OCI-LY7 (cell line): ENCODE measurements around the gene SCO1. TPM values are rescaled to one million over a fixed set of nuclear protein-coding genes. Genes with fewer than 3 reads are reported as not detected.

Experiments
- BruUV-seq: library from RNA; stranded (reverse); fragments of 400-500 nt; replicated peaks from 2 replicates; lab custom pipeline; 2021; lab: Mats Ljungman, UMichigan
- CTCF ChIA-PET: fragments of 300-600 bp; sonication (Branson Sonifier 250); formaldehyde crosslinking; loops from one replicate; lab custom pipeline; 2022; ENCODE audit warnings: antibody characterized with exemption; ENCODE audit not compliant: unreplicated experiment; lab: Charles Lee
- POLR2A ChIA-PET: fragments of 300-600 bp; sonication (Branson Sonifier 250); formaldehyde crosslinking; loops from one replicate; lab custom pipeline; 2022; ENCODE audit warnings: antibody characterized with exemption; lab: Charles Lee
- DNase-seq: peaks from one replicate; pipeline ENCODE4 v3.0.0-alpha.2; 2015; ENCODE audit warnings: low spot score
- H2AFZ ChIP-seq: fragments of 200-600 bp; sonication (generic), shearing (Covaris generic); 2 replicates; pipeline ENCODE4 v1.6.1; 2014; ENCODE audit warnings: mild to moderate bottlenecking, antibody characterized with exemption, low read length, moderate library complexity
- H3K27ac ChIP-seq: fragments of 200-600 bp; sonication (generic); 2 replicates; pipeline ENCODE4 v1.5.1; 2014; ENCODE audit warnings: mixed run types, low read depth, mild to moderate bottlenecking, moderate library complexity, low read length, inconsistent platforms; ENCODE audit not compliant: poor library complexity, severe bottlenecking
- H3K36me3 ChIP-seq: fragments of 200-600 bp; sonication (generic); 2 replicates; pipeline ENCODE4 v1.6.1; 2014; ENCODE audit warnings: mild to moderate bottlenecking, antibody characterized with exemption, low read length, moderate library complexity, mixed read lengths; ENCODE audit not compliant: insufficient read depth
- H3K4me1 ChIP-seq: fragments of 200-600 bp; sonication (generic); 2 replicates; pipeline ENCODE4 v1.5.1; 2014; ENCODE audit warnings: mild to moderate bottlenecking, low read length; ENCODE audit not compliant: insufficient read depth, poor library complexity, severe bottlenecking
- H3K4me2 ChIP-seq: fragments of 200-600 bp; sonication (generic); 2 replicates; pipeline ENCODE4 v1.6.1; 2014; ENCODE audit warnings: mild to moderate bottlenecking, low read length
- H3K4me3 ChIP-seq: fragments of 200-600 bp; sonication (generic); 2 replicates; pipeline ENCODE4 v1.5.1; 2014; ENCODE audit warnings: mild to moderate bottlenecking, low read depth, low read length; ENCODE audit not compliant: poor library complexity, severe bottlenecking
- H3K79me2 ChIP-seq: fragments of 200-600 bp; sonication (generic); 2 replicates; pipeline ENCODE4 v1.6.1; 2016; ENCODE audit warnings: low read depth, mild to moderate bottlenecking, low read length, moderate library complexity, mixed read lengths; ENCODE audit not compliant: insufficient read depth
- H3K9me2 ChIP-seq: fragments of 200-600 bp; sonication (generic); 2 replicates; pipeline ENCODE4 v1.6.1; 2016; ENCODE audit warnings: mild to moderate bottlenecking, low read length, mixed read lengths; ENCODE audit not compliant: insufficient read depth
- H3K9me3 ChIP-seq: fragments of 200-600 bp; sonication (generic); 2 replicates; pipeline ENCODE4 v1.6.1; 2014; ENCODE audit warnings: mild to moderate bottlenecking, mixed run types, low read length, mixed read lengths
- H4K20me1 ChIP-seq: fragments of 200-600 bp; sonication (generic); 2 replicates; pipeline ENCODE4 v1.6.1; 2014; ENCODE audit warnings: mild to moderate bottlenecking, antibody characterized with exemption, low read length, moderate library complexity, mixed read lengths; ENCODE audit not compliant: insufficient read depth
- EZH2phosphoT487 ChIP-seq: fragments of 200-600 bp; sonication (generic); IDR thresholded peaks from 2 replicates; pipeline ENCODE4 v1.6.1; 2018; ENCODE audit warnings: low read depth, borderline replicate concordance, mild to moderate bottlenecking, mixed run types, antibody characterized with exemption, low read length, moderate library complexity, mixed read lengths
- intact Hi-C: fragments of 100-400 bp; cut with micrococcal nuclease; formaldehyde crosslinking; loops from one replicate; pipeline ENCODE4 v1.10.0; 2022; ENCODE audit not compliant: unreplicated experiment
- total RNA-seq, 2 experiments: library from RNA; depleted of rRNA in 1 of 2; stranded (reverse); fragments of >200 nt in 1 of 2; shearing (Covaris generic) in 1 of 2; gene quantifications; 2 replicates each; pipeline ENCODE4 v1.2.3, GENCODE V29; 2014 to 2022
- TF ChIP-seq, protein P1 (sequence below): fragments of 200-600 bp; sonication (generic); conservative IDR thresholded peaks from 2 replicates; pipeline ENCODE4 v1.5.1; 2014; ENCODE audit warnings: mild to moderate bottlenecking, antibody characterized with exemption, low read length, moderate library complexity, mixed read lengths

The SCO1 gene
- total RNA-seq, 2 experiments from 2014 or later, result 32.2 to 44.4 TPM

DNA sequence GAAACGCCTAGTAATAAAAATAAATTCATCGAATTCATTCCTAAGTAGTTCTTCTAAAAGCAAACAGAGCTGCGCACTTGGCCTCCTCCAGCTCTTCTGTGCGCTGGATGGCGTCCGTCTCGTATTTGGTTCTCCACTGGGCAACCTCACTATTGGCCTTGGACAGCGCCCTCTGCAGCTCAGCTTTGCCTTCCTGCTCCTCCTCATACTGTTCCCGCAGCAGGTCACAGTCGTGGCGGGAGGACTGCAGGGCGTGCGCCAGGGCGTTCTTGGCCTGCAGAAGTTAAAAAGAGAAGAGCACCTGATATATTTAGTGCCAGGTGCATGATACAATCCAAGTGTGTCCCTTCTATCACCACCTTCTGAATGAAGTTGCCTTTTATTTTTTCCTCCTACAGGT lies 62.0 kb downstream of the SCO1 start:
- peaks cover 22% of the 10 kb centered on the region for H3K4me1 ChIP-seq
- H3K27ac ChIP-seq, result no peak overlapping the region
- POLR2A ChIA-PET, result no interaction called here
- H3K4me3 ChIP-seq, result no peak overlapping the region
- peaks cover 8% of the 10 kb centered on the region for H3K36me3 ChIP-seq
- no peaks in the 10 kb centered on the region for H3K9me2 ChIP-seq
- H3K79me2 ChIP-seq, result no peaks in the 10 kb centered on the region
- no peaks in the 10 kb centered on the region for H4K20me1 ChIP-seq
- no peak overlapping the region for H3K4me2 ChIP-seq
- TF ChIP-seq, protein P1, sequence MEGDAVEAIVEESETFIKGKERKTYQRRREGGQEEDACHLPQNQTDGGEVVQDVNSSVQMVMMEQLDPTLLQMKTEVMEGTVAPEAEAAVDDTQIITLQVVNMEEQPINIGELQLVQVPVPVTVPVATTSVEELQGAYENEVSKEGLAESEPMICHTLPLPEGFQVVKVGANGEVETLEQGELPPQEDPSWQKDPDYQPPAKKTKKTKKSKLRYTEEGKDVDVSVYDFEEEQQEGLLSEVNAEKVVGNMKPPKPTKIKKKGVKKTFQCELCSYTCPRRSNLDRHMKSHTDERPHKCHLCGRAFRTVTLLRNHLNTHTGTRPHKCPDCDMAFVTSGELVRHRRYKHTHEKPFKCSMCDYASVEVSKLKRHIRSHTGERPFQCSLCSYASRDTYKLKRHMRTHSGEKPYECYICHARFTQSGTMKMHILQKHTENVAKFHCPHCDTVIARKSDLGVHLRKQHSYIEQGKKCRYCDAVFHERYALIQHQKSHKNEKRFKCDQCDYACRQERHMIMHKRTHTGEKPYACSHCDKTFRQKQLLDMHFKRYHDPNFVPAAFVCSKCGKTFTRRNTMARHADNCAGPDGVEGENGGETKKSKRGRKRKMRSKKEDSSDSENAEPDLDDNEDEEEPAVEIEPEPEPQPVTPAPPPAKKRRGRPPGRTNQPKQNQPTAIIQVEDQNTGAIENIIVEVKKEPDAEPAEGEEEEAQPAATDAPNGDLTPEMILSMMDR, result peak; percentile 31; the same call in 1 of the 2 replicates
- TF ChIP-seq EZH2phosphoT487, result no peak
- no peak overlapping the region for H2AFZ ChIP-seq
- no TSS peak for BruUV-seq
- intact Hi-C loops, result no loop called here
- no peak for DNase-seq
- CTCF ChIA-PET, result no interaction called here
- no peaks in the 10 kb centered on the region for H3K9me3 ChIP-seq

DNA sequence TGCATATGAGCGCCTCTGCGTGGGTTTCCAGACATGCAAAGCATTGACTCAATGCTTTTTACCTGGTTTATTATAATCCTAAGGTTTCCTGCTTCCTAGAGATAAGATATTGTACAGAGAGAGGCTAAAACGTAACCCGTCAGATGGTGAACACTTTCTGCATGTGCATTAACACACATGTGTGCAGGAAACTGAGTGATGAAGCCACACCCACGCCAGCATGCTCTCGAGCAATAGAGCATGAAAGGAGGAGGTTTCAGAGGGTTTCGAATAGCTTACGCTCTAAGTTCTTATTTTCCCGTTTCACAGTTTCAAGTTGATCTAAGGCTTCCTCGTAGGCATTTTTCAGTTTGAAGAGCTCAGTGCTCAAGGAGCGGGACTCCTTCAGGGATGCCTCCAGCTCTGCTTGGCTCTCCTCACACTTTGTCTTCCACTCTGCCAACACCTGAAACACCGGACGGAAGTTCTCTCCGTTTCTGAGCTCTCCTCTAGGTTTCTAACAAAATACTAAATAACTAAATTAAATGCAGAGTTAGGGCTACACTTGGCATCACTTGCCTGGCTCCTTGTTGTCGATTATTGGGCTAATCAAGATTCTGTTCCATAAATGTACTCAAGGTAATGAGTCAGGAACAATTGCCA lies 63.5 kb downstream of the SCO1 start:
- BruUV-seq, result no TSS peak
- H3K4me3 ChIP-seq, result peak overlapping the region; percentile 30
- intact Hi-C loops, result loop anchor here (5.0 kb wide), 2 partner anchors 48 to 213 kb away; no protein-coding TSS in a partner anchor
- peaks cover 22% of the 10 kb centered on the region for H3K4me1 ChIP-seq
- no peaks in the 10 kb centered on the region for H4K20me1 ChIP-seq
- no peaks in the 10 kb centered on the region for H3K9me3 ChIP-seq
- TF ChIP-seq EZH2phosphoT487, result no peak
- TF ChIP-seq, protein P1, result no peak
- H3K79me2 ChIP-seq, result no peaks in the 10 kb centered on the region
- CTCF ChIA-PET, result interaction anchor here (0.9 to 1.1 kb wide), 2 partner anchors 12 to 15 kb away, joined by 3 to 4 read pairs; no protein-coding TSS in a partner anchor
- H3K4me2 ChIP-seq, result peak overlapping the region; percentile 75
- H2AFZ ChIP-seq, result peak overlapping the region; percentile 86
- peaks cover 9% of the 10 kb centered on the region for H3K36me3 ChIP-seq
- peak overlapping the region; percentile 23 for H3K27ac ChIP-seq
- peak; percentile 71 for DNase-seq
- H3K9me2 ChIP-seq, result no peaks in the 10 kb centered on the region
- POLR2A ChIA-PET, result interaction anchor here (0.7 kb wide), 1 partner anchor 24 kb away, joined by 3 read pairs; no protein-coding TSS in a partner anchor

DNA sequence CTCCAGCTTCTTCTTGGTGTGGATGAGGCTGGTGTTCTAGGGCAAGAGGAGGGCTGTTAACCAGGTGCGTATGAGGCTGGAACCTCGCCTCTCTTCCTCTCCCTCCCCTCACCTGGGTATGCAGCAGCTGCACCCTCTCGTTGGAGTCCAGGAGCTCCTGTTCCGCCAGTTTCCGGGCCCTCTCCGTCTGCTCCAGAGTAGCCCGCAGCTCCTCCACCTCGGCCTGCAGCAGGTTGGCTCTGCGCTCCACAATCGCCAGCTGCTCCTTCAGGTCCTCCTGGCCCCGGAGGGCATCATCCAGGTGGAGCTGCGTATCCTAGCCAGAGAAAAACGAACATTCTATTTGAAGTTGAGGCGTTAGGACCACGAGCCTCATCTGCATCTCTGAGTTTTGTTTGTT lies 65.6 kb downstream of the SCO1 start:
- CTCF ChIA-PET, result no interaction called here
- H3K27ac ChIP-seq, result no peak overlapping the region
- no peak for DNase-seq
- H3K4me1 ChIP-seq, result peaks cover 22% of the 10 kb centered on the region
- no peaks in the 10 kb centered on the region for H3K9me2 ChIP-seq
- H4K20me1 ChIP-seq, result no peaks in the 10 kb centered on the region
- no peak overlapping the region for H3K4me2 ChIP-seq
- H3K9me3 ChIP-seq, result no peaks in the 10 kb centered on the region
- BruUV-seq, result no TSS peak
- peaks cover 4% of the 10 kb centered on the region for H3K36me3 ChIP-seq
- POLR2A ChIA-PET, result interaction anchor here (0.6 to 1.4 kb wide), 3 partner anchors 11 to 104 kb away, joined by 3 to 4 read pairs (median 4); no protein-coding TSS in a partner anchor
- no peak overlapping the region for H2AFZ ChIP-seq
- TF ChIP-seq, protein P1, result no peak
- TF ChIP-seq EZH2phosphoT487, result no peak
- no peaks in the 10 kb centered on the region for H3K79me2 ChIP-seq
- intact Hi-C loops, result loop anchor here (5.0 kb wide), 2 partner anchors 51 to 216 kb away; no protein-coding TSS in a partner anchor
- H3K4me3 ChIP-seq, result no peak overlapping the region
